ENCODE measurements around the gene GOLGA8N.

GOLGA8N gene

GRCh38 chr15:32641517-32642059, 48.3 kb downstream of the GOLGA8N start, which contains the start of gene SCG5:
TSS of gene SCG5 (plus strand) at chr15:32641710. CDS start at chr15:32643593, 1,883 bp downstream.
- H3K9ac ChIP-seq (ENCODE audit: low read length): no peak within 1 kb of the TSS
- DNase-seq: no peak

GRCh38 chr15:32642667-32643435, 49.6 kb downstream of the GOLGA8N start:
- no peak for DNase-seq

More at GRCh38 chr15:32641517-32642059, 48.3 kb downstream of the GOLGA8N start, which contains the start of gene SCG5:
- Histone ChIP-seq H3K27ac (ENCODE audit: low read length) (no peak within 1 kb of the TSS), H3K27me3 (replicated peaks; ENCODE audit: insufficient read depth, low read length) (no peaks in the 10 kb centered on the region), H3K9me2 (replicated peaks; ENCODE audit: insufficient read depth, low read length) (no peaks in the 10 kb centered on the region), H3F3A (ENCODE audit: insufficient read depth, low read length) (no peaks in the 10 kb centered on the region), H3K36me3 (replicated peaks; ENCODE audit: insufficient read depth, low read length) (peaks cover 4% of the 10 kb centered on the region; the same call in 1 of the 2 replicates), H2AFZ (ENCODE audit: low read length) (no peak within 1 kb of the TSS), H4K20me1 (ENCODE audit: insufficient read depth, low read length) (no peaks in the 10 kb centered on the region), H3K79me2 (ENCODE audit: low read length) (no peaks in the 10 kb centered on the region), H3K9me3 (replicated peaks; ENCODE audit: insufficient read depth, low read length) (no peaks in the 10 kb centered on the region), H3K4me2 (ENCODE audit: low read depth, low read length) (no peak within 1 kb of the TSS), H3K4me3 (ENCODE audit: low read length) (no peak within 1 kb of the TSS), H3K4me1 (ENCODE audit: low read length) (no peaks in the 10 kb centered on the region)
- TF ChIP-seq, protein P1, sequence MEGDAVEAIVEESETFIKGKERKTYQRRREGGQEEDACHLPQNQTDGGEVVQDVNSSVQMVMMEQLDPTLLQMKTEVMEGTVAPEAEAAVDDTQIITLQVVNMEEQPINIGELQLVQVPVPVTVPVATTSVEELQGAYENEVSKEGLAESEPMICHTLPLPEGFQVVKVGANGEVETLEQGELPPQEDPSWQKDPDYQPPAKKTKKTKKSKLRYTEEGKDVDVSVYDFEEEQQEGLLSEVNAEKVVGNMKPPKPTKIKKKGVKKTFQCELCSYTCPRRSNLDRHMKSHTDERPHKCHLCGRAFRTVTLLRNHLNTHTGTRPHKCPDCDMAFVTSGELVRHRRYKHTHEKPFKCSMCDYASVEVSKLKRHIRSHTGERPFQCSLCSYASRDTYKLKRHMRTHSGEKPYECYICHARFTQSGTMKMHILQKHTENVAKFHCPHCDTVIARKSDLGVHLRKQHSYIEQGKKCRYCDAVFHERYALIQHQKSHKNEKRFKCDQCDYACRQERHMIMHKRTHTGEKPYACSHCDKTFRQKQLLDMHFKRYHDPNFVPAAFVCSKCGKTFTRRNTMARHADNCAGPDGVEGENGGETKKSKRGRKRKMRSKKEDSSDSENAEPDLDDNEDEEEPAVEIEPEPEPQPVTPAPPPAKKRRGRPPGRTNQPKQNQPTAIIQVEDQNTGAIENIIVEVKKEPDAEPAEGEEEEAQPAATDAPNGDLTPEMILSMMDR (IDR thresholded peaks at IDR 0.05; ENCODE audit: low read length): no peak
- no peak for TF ChIP-seq EZH2phosphoT487 (IDR thresholded peaks at IDR 0.05; ENCODE audit: low read length)
- no peak for TF ChIP-seq EZH2 (optimal IDR thresholded peaks at IDR 0.05; ENCODE audit: low read depth, low read length)

GRCh38 chr15:32643907-32644445, 50.7 kb downstream of the GOLGA8N start:
- H2AFZ ChIP-seq (ENCODE audit: low read length): no peak overlapping the region
- H3K79me2 ChIP-seq (ENCODE audit: low read length): no peaks in the 10 kb centered on the region
- H4K20me1 ChIP-seq (ENCODE audit: insufficient read depth, low read length): no peaks in the 10 kb centered on the region
- H3K4me1 ChIP-seq (ENCODE audit: low read length): no peaks in the 10 kb centered on the region
- no peaks in the 10 kb centered on the region for H3F3A ChIP-seq (ENCODE audit: insufficient read depth, low read length)
- H3K9me2 ChIP-seq (replicated peaks; ENCODE audit: insufficient read depth, low read length): no peaks in the 10 kb centered on the region
- no peaks in the 10 kb centered on the region for H3K27me3 ChIP-seq (replicated peaks; ENCODE audit: insufficient read depth, low read length)
- H3K27ac ChIP-seq (ENCODE audit: low read length): no peak overlapping the region
- H3K4me3 ChIP-seq (ENCODE audit: low read length): no peak overlapping the region
- no peak overlapping the region for H3K4me2 ChIP-seq (ENCODE audit: low read depth, low read length)
- TF ChIP-seq EZH2phosphoT487 (IDR thresholded peaks at IDR 0.05; ENCODE audit: low read length): no peak
- TF ChIP-seq, protein P1 (IDR thresholded peaks at IDR 0.05; ENCODE audit: low read length): no peak
- TF ChIP-seq EZH2 (optimal IDR thresholded peaks at IDR 0.05; ENCODE audit: low read depth, low read length): no peak
- DNase-seq: no peak
- no peaks in the 10 kb centered on the region for H3K36me3 ChIP-seq (replicated peaks; ENCODE audit: insufficient read depth, low read length)
- no peaks in the 10 kb centered on the region for H3K9me3 ChIP-seq (replicated peaks; ENCODE audit: insufficient read depth, low read length)
- H3K9ac ChIP-seq (ENCODE audit: low read length): no peak overlapping the region

More at GRCh38 chr15:32642667-32643435, 49.6 kb downstream of the GOLGA8N start:
- Histone ChIP-seq H3K79me2 (ENCODE audit: low read length) (no peaks in the 10 kb centered on the region), H3K36me3 (replicated peaks; ENCODE audit: insufficient read depth, low read length) (no peaks in the 10 kb centered on the region; the same call in 1 of the 2 replicates), H3F3A (ENCODE audit: insufficient read depth, low read length) (no peaks in the 10 kb centered on the region), H3K27me3 (replicated peaks; ENCODE audit: insufficient read depth, low read length) (no peaks in the 10 kb centered on the region), H3K9me2 (replicated peaks; ENCODE audit: insufficient read depth, low read length) (no peaks in the 10 kb centered on the region), H3K9me3 (replicated peaks; ENCODE audit: insufficient read depth, low read length) (no peaks in the 10 kb centered on the region), H3K4me2 (ENCODE audit: low read depth, low read length) (no peak overlapping the region), H3K9ac (ENCODE audit: low read length) (no peak overlapping the region), H4K20me1 (ENCODE audit: insufficient read depth, low read length) (no peaks in the 10 kb centered on the region), H3K27ac (ENCODE audit: low read length) (no peak overlapping the region), H2AFZ (ENCODE audit: low read length) (no peak overlapping the region), H3K4me3 (ENCODE audit: low read length) (no peak overlapping the region), H3K4me1 (ENCODE audit: low read length) (no peaks in the 10 kb centered on the region)
- no peak for TF ChIP-seq EZH2 (optimal IDR thresholded peaks at IDR 0.05; ENCODE audit: low read depth, low read length)
- TF ChIP-seq, protein P1 (IDR thresholded peaks at IDR 0.05; ENCODE audit: low read length): no peak
- TF ChIP-seq EZH2phosphoT487 (IDR thresholded peaks at IDR 0.05; ENCODE audit: low read length): no peak
